HUDEP-2 (cell line): ENCODE results near the gene SPATA19.

Experiments used
- DNase-seq, 76 experiments: peaks; one replicate each; lab custom pipeline; 2025; ENCODE audit not compliant: unreplicated experiment in 76 of 76; lab: John Stamatoyannopoulos, UW

Gene SPATA19

GRCh38 chr11:133819114-133819513 lies 26.2 kb downstream of the SPATA19 start:
- DNase-seq = no peak

- no peak for DNase-seq
These were observed 27.0 kb downstream of the SPATA19 start for GRCh38 chr11:133818302-133818701.

GRCh38 chr11:133817449-133817848 lies 27.9 kb downstream of the SPATA19 start:
- no peak for DNase-seq

- no peak for DNase-seq
These were observed 29.0 kb downstream of the SPATA19 start for GRCh38 chr11:133816146-133816870.

GRCh38 chr11:133815636-133816035 lies 29.7 kb downstream of the SPATA19 start:
- DNase-seq = no peak

GRCh38 chr11:133814588-133815100 lies 30.7 kb downstream of the SPATA19 start:
- DNase-seq = no peak

GRCh38 chr11:133811850-133812685 lies 33.2 kb downstream of the SPATA19 start:
- no peak for DNase-seq

- no peak for DNase-seq
These were observed 34.5 kb downstream of the SPATA19 start for GRCh38 chr11:133810766-133811165.

GRCh38 chr11:133809569-133810491 lies 35.5 kb downstream of the SPATA19 start:
- DNase-seq = no peak

GRCh38 chr11:133808393-133809140 lies 36.7 kb downstream of the SPATA19 start:
- no peak for DNase-seq

- DNase-seq = no peak
These were observed 42.3 kb downstream of the SPATA19 start for GRCh38 chr11:133803026-133803425.

GRCh38 chr11:133801356-133801755 lies 44.0 kb downstream of the SPATA19 start:
- no peak for DNase-seq

- DNase-seq = no peak
These were observed 44.6 kb downstream of the SPATA19 start for GRCh38 chr11:133800666-133801065.

GRCh38 chr11:133797554-133797953 lies 47.8 kb downstream of the SPATA19 start:
- no peak for DNase-seq

- DNase-seq = no peak
These were observed 49.1 kb downstream of the SPATA19 start for GRCh38 chr11:133796043-133796795.

- no peak for DNase-seq
These were observed 50.2 kb downstream of the SPATA19 start for GRCh38 chr11:133795088-133795487.

- no peak for DNase-seq
These were observed 51.1 kb downstream of the SPATA19 start for GRCh38 chr11:133794205-133794604.

GRCh38 chr11:133793271-133794035 lies 51.9 kb downstream of the SPATA19 start:
- DNase-seq = no peak

- DNase-seq = no peak
These were observed 54.3 kb downstream of the SPATA19 start for GRCh38 chr11:133790995-133791394.
